ENCODE measurements around the gene EIF4G3.

DNA sequence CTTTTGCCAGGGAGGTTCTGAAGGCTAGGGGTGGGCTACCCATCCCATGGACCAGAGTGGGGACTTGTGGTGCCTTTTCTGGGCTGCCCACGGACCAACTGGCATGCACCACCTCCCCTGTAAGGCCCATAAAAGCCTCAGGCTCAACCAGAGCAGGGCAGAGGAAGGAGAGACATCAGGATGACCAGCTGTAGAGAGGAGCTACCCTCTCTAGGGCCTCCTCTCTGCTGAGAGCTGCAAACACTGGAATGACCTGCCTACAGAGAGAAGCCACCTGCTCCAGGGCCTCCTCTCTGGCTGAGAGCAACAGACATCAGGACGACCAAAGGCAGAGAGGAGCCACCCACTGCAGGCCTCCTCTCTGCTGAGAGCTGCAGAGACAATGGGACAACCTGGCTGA is 140.9 kb downstream of the EIF4G3 start:
- TF ChIP-seq, protein P1, sequence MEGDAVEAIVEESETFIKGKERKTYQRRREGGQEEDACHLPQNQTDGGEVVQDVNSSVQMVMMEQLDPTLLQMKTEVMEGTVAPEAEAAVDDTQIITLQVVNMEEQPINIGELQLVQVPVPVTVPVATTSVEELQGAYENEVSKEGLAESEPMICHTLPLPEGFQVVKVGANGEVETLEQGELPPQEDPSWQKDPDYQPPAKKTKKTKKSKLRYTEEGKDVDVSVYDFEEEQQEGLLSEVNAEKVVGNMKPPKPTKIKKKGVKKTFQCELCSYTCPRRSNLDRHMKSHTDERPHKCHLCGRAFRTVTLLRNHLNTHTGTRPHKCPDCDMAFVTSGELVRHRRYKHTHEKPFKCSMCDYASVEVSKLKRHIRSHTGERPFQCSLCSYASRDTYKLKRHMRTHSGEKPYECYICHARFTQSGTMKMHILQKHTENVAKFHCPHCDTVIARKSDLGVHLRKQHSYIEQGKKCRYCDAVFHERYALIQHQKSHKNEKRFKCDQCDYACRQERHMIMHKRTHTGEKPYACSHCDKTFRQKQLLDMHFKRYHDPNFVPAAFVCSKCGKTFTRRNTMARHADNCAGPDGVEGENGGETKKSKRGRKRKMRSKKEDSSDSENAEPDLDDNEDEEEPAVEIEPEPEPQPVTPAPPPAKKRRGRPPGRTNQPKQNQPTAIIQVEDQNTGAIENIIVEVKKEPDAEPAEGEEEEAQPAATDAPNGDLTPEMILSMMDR (IDR thresholded peaks at IDR 0.05) = no peak
- TF ChIP-seq EZH2 (IDR thresholded peaks at IDR 0.05; ENCODE audit: borderline replicate concordance, insufficient read depth, low read depth, low read length, poor library complexity, severe bottlenecking) = no peak
